NCI-H1436 (cell line): Measurements from ENCODE around the gene DLEC1.
A peak's percentile ranks its signal among the peaks of the same experiment; 100 is the strongest.

ENCODE experiments used
- DNase-seq: peaks from one replicate; lab custom pipeline; 2025; lab: John Stamatoyannopoulos, UW

Gene DLEC1

GRCh38 chr3:38136777-38137614, 98.0 kb downstream of the DLEC1 start, which contains the start of gene ACAA1:
Gene ACAA1, minus strand, starts transcription at chr3:38137127. Its CDS starts 92 bp downstream, at chr3:38137035.
- DNase-seq = peak; percentile 91

GRCh38 chr3:38137615-38138348, 98.8 kb downstream of the DLEC1 start:
- DNase-seq = no peak

GRCh38 chr3:38138349-38139190, 99.6 kb downstream of the DLEC1 start, which contains the start of gene MYD88:
Gene MYD88, plus strand, starts transcription at chr3:38138661. Its CDS starts 40 bp downstream, at chr3:38138701.
- DNase-seq = no peak

- DNase-seq = no peak
Observed at GRCh38 chr3:38139191-38139590, 100.2 kb downstream of the DLEC1 start.

GRCh38 chr3:38139652-38140051, 100.6 kb downstream of the DLEC1 start:
- no peak for DNase-seq

GRCh38 chr3:38140326-38141172, 101.5 kb downstream of the DLEC1 start:
- DNase-seq = no peak

GRCh38 chr3:38141173-38141951, 102.4 kb downstream of the DLEC1 start:
- DNase-seq = no peak

- DNase-seq = no peak
Observed at GRCh38 chr3:38141952-38142273, 102.9 kb downstream of the DLEC1 start.

GRCh38 chr3:38142959-38143358, 104.0 kb downstream of the DLEC1 start:
- no peak for DNase-seq

GRCh38 chr3:38143511-38143910, 104.5 kb downstream of the DLEC1 start:
- no peak for DNase-seq

GRCh38 chr3:38146504-38146903, 107.5 kb downstream of the DLEC1 start:
- DNase-seq = no peak

GRCh38 chr3:38147421-38147820, 108.4 kb downstream of the DLEC1 start:
- DNase-seq = no peak

GRCh38 chr3:38148311-38148882, 109.4 kb downstream of the DLEC1 start:
- DNase-seq = no peak

- no peak for DNase-seq
Observed at GRCh38 chr3:38149708-38150107, 110.7 kb downstream of the DLEC1 start.

- DNase-seq = no peak
Observed at GRCh38 chr3:38150780-38151528, 111.9 kb downstream of the DLEC1 start.

- DNase-seq = no peak
Observed at GRCh38 chr3:38151667-38152265, 112.8 kb downstream of the DLEC1 start.

GRCh38 chr3:38152609-38153008, 113.6 kb downstream of the DLEC1 start:
- DNase-seq = no peak

- no peak for DNase-seq
Observed at GRCh38 chr3:38153221-38153620, 114.2 kb downstream of the DLEC1 start.

GRCh38 chr3:38154033-38154494, 115.1 kb downstream of the DLEC1 start:
- DNase-seq = no peak
